AG04450 (cell line): ENCODE data around the gene CHST6. TPM values are rescaled to one million over a fixed set of nuclear protein-coding genes. Genes with fewer than 3 reads are reported as not detected.

Experiments used
- CTCF ChIA-PET: fragments of 300-600, 350-600 bp; formaldehyde crosslinking; extraction: SDS; loops from one replicate; lab custom pipeline; 2022; ENCODE audit warnings: antibody characterized with exemption, inconsistent platforms; lab: Charles Lee
- POLR2A ChIA-PET: fragments of 350-600 bp; formaldehyde crosslinking; extraction: SDS; loops from one replicate; lab custom pipeline; 2021; ENCODE audit warnings: antibody characterized with exemption, inconsistent platforms; lab: Yijun Ruan, JAX
- DNase-seq: peaks from one replicate; pipeline ENCODE4 v3.0.0-alpha.2; 2011; ENCODE audit warnings: low read depth, low spot score
- H3K27ac ChIP-seq: one replicate; pipeline ENCODE4 v1.5.1; 2012; ENCODE audit warnings: low read depth, low read length, control low read depth
- H3K27me3 ChIP-seq: one replicate; pipeline ENCODE4 v1.6.0; 2012; ENCODE audit warnings: low read length; ENCODE audit not compliant: control insufficient read depth, insufficient read depth
- H3K4me3 ChIP-seq: 2 replicates; pipeline ENCODE4 v1.5.1; 2011; ENCODE audit warnings: mild to moderate bottlenecking, low read depth, low read length, control low read depth
- H3K9me3 ChIP-seq: 2 replicates; pipeline ENCODE4 v1.5.1; 2012; ENCODE audit warnings: low read length; ENCODE audit not compliant: control insufficient read depth, insufficient read depth
- CTCF ChIP-seq: IDR thresholded peaks from 2 replicates; pipeline ENCODE4 v1.5.1; 2011; ENCODE audit warnings: low read depth, low read length, control low read depth, inconsistent platforms
- polyA plus RNA-seq: library from polyadenylated mRNA; depleted of rRNA; stranded (reverse); fragments of >200 nt; gene quantifications from 2 replicates; pipeline ENCODE4 v1.2.3, GENCODE V29; 2011

Gene CHST6
- polyA plus RNA-seq, 1 experiment: 0.07 TPM

GRCh38 chr16:75461575-75461974 lies 33.7 kb downstream of the CHST6 start:
- no peak overlapping the region for H3K4me3 ChIP-seq
- H3K9me3 ChIP-seq: no peaks in the 10 kb centered on the region
- H3K27ac ChIP-seq: no peak overlapping the region
- ChIA-PET POLR2A (no interaction called here), CTCF (no interaction called here)
- DNase-seq: no peak
- H3K27me3 ChIP-seq: no peaks in the 10 kb centered on the region
- no peak for TF ChIP-seq CTCF

- ChIA-PET POLR2A (no interaction called here), CTCF (interaction anchor here (0.6 kb wide), 1 partner anchor 57 kb away, joined by 3 read pairs; no protein-coding TSS in a partner anchor)
- Histone ChIP-seq H3K27me3 (no peaks in the 10 kb centered on the region), H3K27ac (no peak overlapping the region), H3K4me3 (no peak overlapping the region), H3K9me3 (no peaks in the 10 kb centered on the region)
- no peak for DNase-seq
- TF ChIP-seq CTCF: no peak
Measured at GRCh38 chr16:75460446-75460845, 34.8 kb downstream of the CHST6 start.

GRCh38 chr16:75459691-75460090 lies 35.5 kb downstream of the CHST6 start:
- ChIA-PET CTCF (interaction anchor here (0.6 kb wide), 1 partner anchor 58 kb away, joined by 3 read pairs; no protein-coding TSS in a partner anchor), POLR2A (no interaction called here)
- H3K9me3 ChIP-seq: no peaks in the 10 kb centered on the region
- no peak for DNase-seq
- TF ChIP-seq CTCF: no peak
- H3K27me3 ChIP-seq: no peaks in the 10 kb centered on the region
- no peak overlapping the region for H3K4me3 ChIP-seq
- no peak overlapping the region for H3K27ac ChIP-seq

GRCh38 chr16:75458439-75458838 lies 36.8 kb downstream of the CHST6 start:
- TF ChIP-seq CTCF: no peak
- DNase-seq: no peak
- Histone ChIP-seq H3K27ac (no peak overlapping the region), H3K27me3 (no peaks in the 10 kb centered on the region), H3K9me3 (no peaks in the 10 kb centered on the region), H3K4me3 (no peak overlapping the region)
- ChIA-PET POLR2A (no interaction called here), CTCF (interaction anchor here (0.8 to 1.7 kb wide), 2 partner anchors 25 to 259 kb away, joined by 3 to 6 read pairs; no protein-coding TSS in a partner anchor)

GRCh38 chr16:75458029-75458428 lies 37.2 kb downstream of the CHST6 start:
- no peak for TF ChIP-seq CTCF
- CTCF ChIA-PET: interaction anchor here (0.8 to 1.7 kb wide), 2 partner anchors 24 to 258 kb away, joined by 3 to 6 read pairs; no protein-coding TSS in a partner anchor

More at GRCh38 chr16:75458029-75458428, 37.2 kb downstream of the CHST6 start:
- Histone ChIP-seq H3K27me3 (no peaks in the 10 kb centered on the region), H3K9me3 (no peaks in the 10 kb centered on the region), H3K27ac (no peak overlapping the region), H3K4me3 (no peak overlapping the region)
- POLR2A ChIA-PET: no interaction called here
- no peak for DNase-seq
